ENCODE results near the gene STAM2. TPM values are rescaled to one million over a fixed set of nuclear protein-coding genes. Genes with fewer than 3 reads are reported as not detected.

Gene STAM2
- total and polyA plus RNA-seq, 2 of the 13 experiments (the other 11 are each of a cell fraction or from before 2014, with no cell fraction given): 14.7 to 24.1 TPM

DNA sequence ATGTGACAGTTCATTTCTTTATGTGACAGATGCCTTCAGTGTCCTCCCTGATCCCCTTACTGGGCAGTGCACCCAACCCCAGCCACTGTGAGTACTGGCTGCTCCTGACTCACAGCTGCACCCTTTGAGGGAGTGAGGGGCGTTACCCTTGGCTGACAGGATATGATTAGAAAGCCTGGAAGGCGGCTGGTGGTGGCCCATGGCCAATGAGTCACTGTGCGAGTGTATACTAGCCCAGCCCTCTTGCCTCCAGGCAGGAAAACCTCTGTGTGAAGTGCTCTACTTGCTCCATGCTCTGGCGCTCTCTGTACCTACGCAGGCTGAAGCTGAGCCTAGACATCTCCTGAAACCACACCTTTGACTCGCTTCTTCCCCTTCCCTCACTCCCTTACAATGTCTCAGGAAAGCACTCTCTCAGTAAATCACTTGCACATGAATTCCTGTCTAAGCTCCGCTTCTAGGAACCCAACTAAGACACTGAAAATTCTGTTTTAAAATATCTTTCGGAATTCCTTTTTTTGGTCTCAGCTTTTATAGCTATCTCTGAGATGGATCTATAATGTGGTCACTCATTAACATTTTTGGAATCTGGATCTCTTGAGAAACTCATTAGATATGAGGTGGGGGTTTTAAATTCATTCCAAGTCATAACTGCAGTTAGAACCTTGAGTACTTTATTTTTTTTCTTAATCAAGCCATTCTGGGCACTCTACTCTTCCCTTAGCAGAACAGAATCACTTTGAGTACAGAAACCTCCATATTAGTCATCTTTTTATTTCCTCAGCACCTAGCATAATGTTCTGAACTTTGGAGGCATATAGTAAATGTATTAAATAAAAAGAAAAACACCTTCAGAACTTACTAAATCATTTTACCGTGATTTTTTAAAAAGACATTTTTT, 25.3 kb upstream of the STAM2 start (continued):
- TF ChIP-seq ZNF333 (CRISPR knock-in tag; IDR thresholded peaks at IDR 0.05; ENCODE audit: borderline replicate concordance) (no peak), GTF3A (CRISPR knock-in tag; conservative IDR thresholded peaks at IDR 0.05) (no peak), KDM3A (CRISPR knock-in tag; IDR thresholded peaks at IDR 0.05; ENCODE audit: low read depth) (no peak), NFATC3 (CRISPR knock-in tag; IDR thresholded peaks at IDR 0.05) (no peak), IRF2 (CRISPR knock-in tag; IDR thresholded peaks at IDR 0.05) (no peak), RORA (CRISPR knock-in tag; IDR thresholded peaks at IDR 0.05) (no peak), GABPA (IDR thresholded peaks at IDR 0.05; ENCODE audit: low read depth, low read length) (no peak), GABPA (CRISPR knock-in tag; IDR thresholded peaks at IDR 0.05; ENCODE audit: low read depth) (peak; percentile 40; the same call in 1 of the 2 replicates), ZNF644 (CRISPR knock-in tag; IDR thresholded peaks at IDR 0.05; ENCODE audit: low read depth) (peak; percentile 49; the same call in 1 of the 2 replicates)
- TF ChIP-seq, protein P1, sequence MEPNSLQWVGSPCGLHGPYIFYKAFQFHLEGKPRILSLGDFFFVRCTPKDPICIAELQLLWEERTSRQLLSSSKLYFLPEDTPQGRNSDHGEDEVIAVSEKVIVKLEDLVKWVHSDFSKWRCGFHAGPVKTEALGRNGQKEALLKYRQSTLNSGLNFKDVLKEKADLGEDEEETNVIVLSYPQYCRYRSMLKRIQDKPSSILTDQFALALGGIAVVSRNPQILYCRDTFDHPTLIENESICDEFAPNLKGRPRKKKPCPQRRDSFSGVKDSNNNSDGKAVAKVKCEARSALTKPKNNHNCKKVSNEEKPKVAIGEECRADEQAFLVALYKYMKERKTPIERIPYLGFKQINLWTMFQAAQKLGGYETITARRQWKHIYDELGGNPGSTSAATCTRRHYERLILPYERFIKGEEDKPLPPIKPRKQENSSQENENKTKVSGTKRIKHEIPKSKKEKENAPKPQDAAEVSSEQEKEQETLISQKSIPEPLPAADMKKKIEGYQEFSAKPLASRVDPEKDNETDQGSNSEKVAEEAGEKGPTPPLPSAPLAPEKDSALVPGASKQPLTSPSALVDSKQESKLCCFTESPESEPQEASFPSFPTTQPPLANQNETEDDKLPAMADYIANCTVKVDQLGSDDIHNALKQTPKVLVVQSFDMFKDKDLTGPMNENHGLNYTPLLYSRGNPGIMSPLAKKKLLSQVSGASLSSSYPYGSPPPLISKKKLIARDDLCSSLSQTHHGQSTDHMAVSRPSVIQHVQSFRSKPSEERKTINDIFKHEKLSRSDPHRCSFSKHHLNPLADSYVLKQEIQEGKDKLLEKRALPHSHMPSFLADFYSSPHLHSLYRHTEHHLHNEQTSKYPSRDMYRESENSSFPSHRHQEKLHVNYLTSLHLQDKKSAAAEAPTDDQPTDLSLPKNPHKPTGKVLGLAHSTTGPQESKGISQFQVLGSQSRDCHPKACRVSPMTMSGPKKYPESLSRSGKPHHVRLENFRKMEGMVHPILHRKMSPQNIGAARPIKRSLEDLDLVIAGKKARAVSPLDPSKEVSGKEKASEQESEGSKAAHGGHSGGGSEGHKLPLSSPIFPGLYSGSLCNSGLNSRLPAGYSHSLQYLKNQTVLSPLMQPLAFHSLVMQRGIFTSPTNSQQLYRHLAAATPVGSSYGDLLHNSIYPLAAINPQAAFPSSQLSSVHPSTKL (CRISPR knock-in tag; IDR thresholded peaks at IDR 0.05): peak; percentile 40; the same call in 1 of the 2 replicates
- TF ChIP-seq, protein P2, sequence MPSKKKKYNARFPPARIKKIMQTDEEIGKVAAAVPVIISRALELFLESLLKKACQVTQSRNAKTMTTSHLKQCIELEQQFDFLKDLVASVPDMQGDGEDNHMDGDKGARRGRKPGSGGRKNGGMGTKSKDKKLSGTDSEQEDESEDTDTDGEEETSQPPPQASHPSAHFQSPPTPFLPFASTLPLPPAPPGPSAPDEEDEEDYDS (CRISPR knock-in tag; IDR thresholded peaks at IDR 0.05): 0 out of 2 replicates have a peak, but pooled peaks have one; percentile 23
- TF ChIP-seq, protein P3, sequence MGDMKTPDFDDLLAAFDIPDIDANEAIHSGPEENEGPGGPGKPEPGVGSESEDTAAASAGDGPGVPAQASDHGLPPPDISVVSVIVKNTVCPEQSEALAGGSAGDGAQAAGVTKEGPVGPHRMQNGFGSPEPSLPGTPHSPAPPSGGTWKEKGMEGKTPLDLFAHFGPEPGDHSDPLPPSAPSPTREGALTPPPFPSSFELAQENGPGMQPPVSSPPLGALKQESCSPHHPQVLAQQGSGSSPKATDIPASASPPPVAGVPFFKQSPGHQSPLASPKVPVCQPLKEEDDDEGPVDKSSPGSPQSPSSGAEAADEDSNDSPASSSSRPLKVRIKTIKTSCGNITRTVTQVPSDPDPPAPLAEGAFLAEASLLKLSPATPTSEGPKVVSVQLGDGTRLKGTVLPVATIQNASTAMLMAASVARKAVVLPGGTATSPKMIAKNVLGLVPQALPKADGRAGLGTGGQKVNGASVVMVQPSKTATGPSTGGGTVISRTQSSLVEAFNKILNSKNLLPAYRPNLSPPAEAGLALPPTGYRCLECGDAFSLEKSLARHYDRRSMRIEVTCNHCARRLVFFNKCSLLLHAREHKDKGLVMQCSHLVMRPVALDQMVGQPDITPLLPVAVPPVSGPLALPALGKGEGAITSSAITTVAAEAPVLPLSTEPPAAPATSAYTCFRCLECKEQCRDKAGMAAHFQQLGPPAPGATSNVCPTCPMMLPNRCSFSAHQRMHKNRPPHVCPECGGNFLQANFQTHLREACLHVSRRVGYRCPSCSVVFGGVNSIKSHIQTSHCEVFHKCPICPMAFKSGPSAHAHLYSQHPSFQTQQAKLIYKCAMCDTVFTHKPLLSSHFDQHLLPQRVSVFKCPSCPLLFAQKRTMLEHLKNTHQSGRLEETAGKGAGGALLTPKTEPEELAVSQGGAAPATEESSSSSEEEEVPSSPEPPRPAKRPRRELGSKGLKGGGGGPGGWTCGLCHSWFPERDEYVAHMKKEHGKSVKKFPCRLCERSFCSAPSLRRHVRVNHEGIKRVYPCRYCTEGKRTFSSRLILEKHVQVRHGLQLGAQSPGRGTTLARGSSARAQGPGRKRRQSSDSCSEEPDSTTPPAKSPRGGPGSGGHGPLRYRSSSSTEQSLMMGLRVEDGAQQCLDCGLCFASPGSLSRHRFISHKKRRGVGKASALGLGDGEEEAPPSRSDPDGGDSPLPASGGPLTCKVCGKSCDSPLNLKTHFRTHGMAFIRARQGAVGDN (CRISPR knock-in tag; IDR thresholded peaks at IDR 0.05): peak; percentile 21; the same call in 1 of the 2 replicates
- TF ChIP-seq, protein P4, sequence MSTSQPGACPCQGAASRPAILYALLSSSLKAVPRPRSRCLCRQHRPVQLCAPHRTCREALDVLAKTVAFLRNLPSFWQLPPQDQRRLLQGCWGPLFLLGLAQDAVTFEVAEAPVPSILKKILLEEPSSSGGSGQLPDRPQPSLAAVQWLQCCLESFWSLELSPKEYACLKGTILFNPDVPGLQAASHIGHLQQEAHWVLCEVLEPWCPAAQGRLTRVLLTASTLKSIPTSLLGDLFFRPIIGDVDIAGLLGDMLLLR (CRISPR knock-in tag; IDR thresholded peaks at IDR 0.05): no peak
- TF ChIP-seq, protein P5, sequence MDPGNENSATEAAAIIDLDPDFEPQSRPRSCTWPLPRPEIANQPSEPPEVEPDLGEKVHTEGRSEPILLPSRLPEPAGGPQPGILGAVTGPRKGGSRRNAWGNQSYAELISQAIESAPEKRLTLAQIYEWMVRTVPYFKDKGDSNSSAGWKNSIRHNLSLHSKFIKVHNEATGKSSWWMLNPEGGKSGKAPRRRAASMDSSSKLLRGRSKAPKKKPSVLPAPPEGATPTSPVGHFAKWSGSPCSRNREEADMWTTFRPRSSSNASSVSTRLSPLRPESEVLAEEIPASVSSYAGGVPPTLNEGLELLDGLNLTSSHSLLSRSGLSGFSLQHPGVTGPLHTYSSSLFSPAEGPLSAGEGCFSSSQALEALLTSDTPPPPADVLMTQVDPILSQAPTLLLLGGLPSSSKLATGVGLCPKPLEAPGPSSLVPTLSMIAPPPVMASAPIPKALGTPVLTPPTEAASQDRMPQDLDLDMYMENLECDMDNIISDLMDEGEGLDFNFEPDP (CRISPR knock-in tag; conservative IDR thresholded peaks at IDR 0.05): no peak
- TF ChIP-seq, protein P6, sequence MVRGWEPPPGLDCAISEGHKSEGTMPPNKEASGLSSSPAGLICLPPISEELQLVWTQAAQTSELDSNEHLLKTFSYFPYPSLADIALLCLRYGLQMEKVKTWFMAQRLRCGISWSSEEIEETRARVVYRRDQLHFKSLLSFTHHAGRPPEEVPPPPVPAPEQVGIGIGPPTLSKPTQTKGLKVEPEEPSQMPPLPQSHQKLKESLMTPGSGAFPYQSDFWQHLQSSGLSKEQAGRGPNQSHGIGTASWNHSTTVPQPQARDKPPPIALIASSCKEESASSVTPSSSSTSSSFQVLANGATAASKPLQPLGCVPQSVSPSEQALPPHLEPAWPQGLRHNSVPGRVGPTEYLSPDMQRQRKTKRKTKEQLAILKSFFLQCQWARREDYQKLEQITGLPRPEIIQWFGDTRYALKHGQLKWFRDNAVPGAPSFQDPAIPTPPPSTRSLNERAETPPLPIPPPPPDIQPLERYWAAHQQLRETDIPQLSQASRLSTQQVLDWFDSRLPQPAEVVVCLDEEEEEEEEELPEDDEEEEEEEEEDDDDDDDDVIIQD (CRISPR knock-in tag; IDR thresholded peaks at IDR 0.05; ENCODE audit: low read depth): 0 out of 2 replicates have a peak, but pooled peaks have one; percentile 28
